GM12878 (cell line): ENCODE measurements around the gene PIGX. TPM values are rescaled to one million over a fixed set of nuclear protein-coding genes. Genes with fewer than 3 reads are reported as not detected.

ENCODE experiments used
- BRCA1 ChIP-seq: IDR thresholded peaks from 2 replicates; pipeline ENCODE4 v1.6.1; 2011; ENCODE audit warnings: low read depth, low read length, improper control_type of control experiment
- IRF3 ChIP-seq: fragments of 450-650 bp; IDR thresholded peaks from 2 replicates; pipeline ENCODE4 v1.6.1; 2014; ENCODE audit warnings: mild to moderate bottlenecking
- KDM1A ChIP-seq: fragments of 200-600 bp; sonication (generic); IDR thresholded peaks from 2 replicates; pipeline ENCODE4 v1.6.1; 2016; ENCODE audit warnings: borderline replicate concordance
- NBN ChIP-seq: fragments of 450-650 bp; IDR thresholded peaks from 2 replicates; pipeline ENCODE4 v1.6.1; 2016
- NFIC ChIP-seq: IDR thresholded peaks from 2 replicates; pipeline ENCODE4 v1.6.1; 2012; ENCODE audit warnings: low read depth, mild to moderate bottlenecking, inconsistent platforms, low read length, moderate library complexity
- RFX5 ChIP-seq: IDR thresholded peaks from 2 replicates; pipeline ENCODE4 v1.6.1; 2011; ENCODE audit warnings: low read depth, low read length, improper control_type of control experiment
- WRNIP1 ChIP-seq: IDR thresholded peaks from 2 replicates; pipeline ENCODE4 v1.6.1; 2011; ENCODE audit warnings: low read depth, low read length, improper control_type of control experiment, borderline replicate concordance
- ZNF217 ChIP-seq: fragments of 450-650 bp; IDR thresholded peaks from 2 replicates; pipeline ENCODE4 v1.6.1; 2017; ENCODE audit warnings: antibody characterized with exemption, mild to moderate bottlenecking
- ZSCAN29 ChIP-seq: fragments of 450-650 bp; IDR thresholded peaks from 2 replicates; pipeline ENCODE4 v1.6.1; 2017; ENCODE audit warnings: mild to moderate bottlenecking, moderate library complexity
- polyA plus RNA-seq, 11 experiments: library from polyadenylated mRNA; depleted of rRNA in 4 of 11; unstranded in 6 of 11; stranded (reverse) in 5 of 11; fragments of >200 nt; fragmentation: Nextera tagmentation in 4 of 11; fragmentation: Illumina TruSeq in 1 of 11; extraction: Ambion mirVana in 4 of 11; extraction: Trizol in 1 of 11; gene quantifications; 1 replicate in 1 of 11; 2 replicates in 10 of 11; pipeline versions ENCODE4 v1.2.1 to v1.2.3, GENCODE V29; 2011 to 2016; ENCODE audit warnings: inconsistent platforms in 2 of 11, missing spikeins in 2 of 11, low read depth in 1 of 11
- total RNA-seq, 4 experiments: library from RNA; depleted of rRNA in 3 of 4; stranded (reverse); fragments of >200 nt in 3 of 4; fragmentation: Illumina TruSeq in 1 of 4; extraction: Trizol in 1 of 4; gene quantifications; 2 replicates each; pipeline versions ENCODE4 v1.2.1 to v1.2.3, GENCODE V29; 2013 to 2021
- TF ChIP-seq, protein P1 (sequence below): IDR thresholded peaks from 2 replicates; pipeline ENCODE4 v1.6.1; 2011; ENCODE audit warnings: borderline replicate concordance, low read depth, mild to moderate bottlenecking, moderate library complexity, mixed read lengths, low read length; ENCODE audit not compliant: insufficient read depth; ENCODE audit errors: extremely low read length

Gene PIGX
- total and polyA plus RNA-seq, 10 of the 15 experiments (the other 5 are each of a cell fraction or from before 2014, with no cell fraction given): 3.8 to 40.0 (median 22.3) TPM

DNA sequence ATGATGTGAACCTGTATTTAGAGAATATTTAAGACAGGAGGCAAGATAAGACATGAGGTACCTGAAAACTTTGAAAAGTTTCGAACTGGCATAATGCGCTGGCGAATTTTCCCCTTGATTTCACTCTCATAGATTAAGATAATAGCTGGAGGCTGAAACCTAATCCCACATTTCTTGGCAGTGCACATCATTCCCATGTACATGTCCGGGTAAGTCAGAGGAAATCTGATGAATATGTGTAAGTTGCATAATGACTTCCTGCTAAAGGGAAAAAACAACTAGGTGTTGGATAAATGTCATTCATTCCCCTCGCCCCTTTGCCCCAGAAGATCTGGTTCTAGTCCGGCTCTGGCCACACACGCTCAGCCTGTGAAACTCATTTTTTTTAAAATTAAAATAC lies 3.7 kb upstream of the PIGX start (continued):
- TF ChIP-seq IRF3: no peak
- no peak for TF ChIP-seq NFIC
- TF ChIP-seq KDM1A: no peak
- no peak for TF ChIP-seq WRNIP1
- no peak for TF ChIP-seq ZSCAN29
- TF ChIP-seq NBN: no peak
- TF ChIP-seq RFX5: no peak
- TF ChIP-seq ZNF217: no peak
- no peak for TF ChIP-seq BRCA1
- TF ChIP-seq, protein P1, sequence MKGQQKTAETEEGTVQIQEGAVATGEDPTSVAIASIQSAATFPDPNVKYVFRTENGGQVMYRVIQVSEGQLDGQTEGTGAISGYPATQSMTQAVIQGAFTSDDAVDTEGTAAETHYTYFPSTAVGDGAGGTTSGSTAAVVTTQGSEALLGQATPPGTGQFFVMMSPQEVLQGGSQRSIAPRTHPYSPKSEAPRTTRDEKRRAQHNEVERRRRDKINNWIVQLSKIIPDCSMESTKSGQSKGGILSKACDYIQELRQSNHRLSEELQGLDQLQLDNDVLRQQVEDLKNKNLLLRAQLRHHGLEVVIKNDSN: no peak
